Lower leg skin (tissue), 3 donors: ENCODE data around the gene PEA15.

Experiments used
- POLR2A ChIP-seq, 2 donors: fragments of 450-650 bp; IDR thresholded peaks; one replicate each; pipeline ENCODE4 v1.6.1; 2016 to 2017; ENCODE audit warnings: antibody characterized with exemption in 2 of 2, mild to moderate bottlenecking in 1 of 2, moderate library complexity in 1 of 2
- TF ChIP-seq, protein P1 (sequence below), 3 donors: fragments of 450-650 bp; IDR thresholded peaks; one replicate each; pipeline ENCODE4 v1.5.1; 2016; ENCODE audit warnings: antibody characterized with exemption in 3 of 3, mild to moderate bottlenecking in 3 of 3, moderate library complexity in 2 of 3

DNA sequence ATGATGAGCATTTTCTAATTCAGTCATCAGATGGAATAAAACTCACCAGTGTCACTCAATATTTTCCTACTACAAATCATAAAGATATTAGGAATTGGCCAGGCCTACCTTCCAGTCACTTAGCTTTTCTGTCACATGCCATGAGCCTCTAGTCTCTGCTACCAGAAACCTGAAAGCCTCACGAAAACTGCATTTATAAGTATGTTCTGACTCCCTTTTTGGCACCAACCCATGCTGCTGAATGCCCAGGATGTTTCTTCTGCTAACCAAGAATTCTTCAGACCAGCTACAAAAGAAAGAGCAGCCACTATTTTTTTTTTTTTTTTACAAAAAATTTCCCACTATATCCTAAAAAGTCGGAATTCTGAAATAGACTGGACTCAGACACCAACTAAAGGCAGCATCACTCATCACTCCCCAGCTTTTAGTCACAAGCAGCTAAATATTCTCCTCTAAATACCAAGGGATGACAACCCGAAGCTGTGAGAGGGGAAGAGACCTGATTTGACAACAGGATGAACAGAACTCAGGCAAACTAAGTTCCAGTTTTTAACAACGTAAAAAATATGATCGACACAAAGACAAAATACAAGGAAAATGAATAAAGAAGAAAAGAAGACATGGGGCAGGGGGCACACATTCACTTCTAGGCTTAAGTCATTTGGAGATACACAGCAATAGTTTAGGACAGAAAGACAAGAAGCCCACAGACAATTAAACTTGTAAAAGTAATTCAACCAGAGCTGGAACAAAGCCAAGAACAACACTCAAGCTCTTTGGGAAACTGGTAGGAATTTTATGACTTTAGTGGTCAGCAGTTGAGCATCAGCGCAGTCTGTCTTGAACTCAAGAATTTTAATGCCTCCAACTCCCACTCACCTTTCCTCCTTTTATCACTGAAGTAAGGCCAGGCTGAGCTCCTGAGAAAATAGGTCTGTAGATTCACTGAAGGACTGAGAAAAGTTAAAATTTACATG lies 55.5 kb downstream of the PEA15 start:
- TF ChIP-seq, protein P1, sequence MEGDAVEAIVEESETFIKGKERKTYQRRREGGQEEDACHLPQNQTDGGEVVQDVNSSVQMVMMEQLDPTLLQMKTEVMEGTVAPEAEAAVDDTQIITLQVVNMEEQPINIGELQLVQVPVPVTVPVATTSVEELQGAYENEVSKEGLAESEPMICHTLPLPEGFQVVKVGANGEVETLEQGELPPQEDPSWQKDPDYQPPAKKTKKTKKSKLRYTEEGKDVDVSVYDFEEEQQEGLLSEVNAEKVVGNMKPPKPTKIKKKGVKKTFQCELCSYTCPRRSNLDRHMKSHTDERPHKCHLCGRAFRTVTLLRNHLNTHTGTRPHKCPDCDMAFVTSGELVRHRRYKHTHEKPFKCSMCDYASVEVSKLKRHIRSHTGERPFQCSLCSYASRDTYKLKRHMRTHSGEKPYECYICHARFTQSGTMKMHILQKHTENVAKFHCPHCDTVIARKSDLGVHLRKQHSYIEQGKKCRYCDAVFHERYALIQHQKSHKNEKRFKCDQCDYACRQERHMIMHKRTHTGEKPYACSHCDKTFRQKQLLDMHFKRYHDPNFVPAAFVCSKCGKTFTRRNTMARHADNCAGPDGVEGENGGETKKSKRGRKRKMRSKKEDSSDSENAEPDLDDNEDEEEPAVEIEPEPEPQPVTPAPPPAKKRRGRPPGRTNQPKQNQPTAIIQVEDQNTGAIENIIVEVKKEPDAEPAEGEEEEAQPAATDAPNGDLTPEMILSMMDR (IDR thresholded peaks at IDR 0.05) = no peak
- no peak for TF ChIP-seq POLR2A (IDR thresholded peaks at IDR 0.05)
